Measurements from ENCODE around the gene GNAS-AS1. TPM values are rescaled to one million over a fixed set of nuclear protein-coding genes. Genes with fewer than 3 reads are reported as not detected.

GNAS-AS1 gene
- total RNA-seq, 1 donor, result 0.43 TPM

DNA sequence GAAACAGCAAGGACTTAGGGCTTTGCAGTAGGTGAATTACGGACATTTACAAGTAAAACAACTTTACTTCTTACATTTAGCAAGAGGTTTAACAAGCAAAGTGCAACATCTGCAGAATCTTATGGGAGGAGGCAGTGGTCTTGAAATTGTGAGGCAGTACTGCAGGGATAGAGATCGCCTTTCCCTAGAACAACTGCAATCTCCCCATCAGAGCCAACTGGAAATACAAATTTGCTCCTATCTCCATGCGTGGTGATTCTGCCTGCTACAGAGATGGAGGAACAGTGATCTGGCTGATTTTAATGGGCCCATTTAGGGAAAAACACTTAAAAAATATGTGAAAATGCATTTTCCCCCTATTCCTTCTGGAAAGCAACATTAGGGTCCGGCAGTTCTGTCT lies 27.7 kb upstream of the GNAS-AS1 start:
- H3K4me3 ChIP-seq (ENCODE audit: low read depth, low read length), result no peak overlapping the region
- no peak for DNase-seq (ENCODE audit: low read depth)
- TF ChIP-seq, protein P1, sequence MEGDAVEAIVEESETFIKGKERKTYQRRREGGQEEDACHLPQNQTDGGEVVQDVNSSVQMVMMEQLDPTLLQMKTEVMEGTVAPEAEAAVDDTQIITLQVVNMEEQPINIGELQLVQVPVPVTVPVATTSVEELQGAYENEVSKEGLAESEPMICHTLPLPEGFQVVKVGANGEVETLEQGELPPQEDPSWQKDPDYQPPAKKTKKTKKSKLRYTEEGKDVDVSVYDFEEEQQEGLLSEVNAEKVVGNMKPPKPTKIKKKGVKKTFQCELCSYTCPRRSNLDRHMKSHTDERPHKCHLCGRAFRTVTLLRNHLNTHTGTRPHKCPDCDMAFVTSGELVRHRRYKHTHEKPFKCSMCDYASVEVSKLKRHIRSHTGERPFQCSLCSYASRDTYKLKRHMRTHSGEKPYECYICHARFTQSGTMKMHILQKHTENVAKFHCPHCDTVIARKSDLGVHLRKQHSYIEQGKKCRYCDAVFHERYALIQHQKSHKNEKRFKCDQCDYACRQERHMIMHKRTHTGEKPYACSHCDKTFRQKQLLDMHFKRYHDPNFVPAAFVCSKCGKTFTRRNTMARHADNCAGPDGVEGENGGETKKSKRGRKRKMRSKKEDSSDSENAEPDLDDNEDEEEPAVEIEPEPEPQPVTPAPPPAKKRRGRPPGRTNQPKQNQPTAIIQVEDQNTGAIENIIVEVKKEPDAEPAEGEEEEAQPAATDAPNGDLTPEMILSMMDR (IDR thresholded peaks at IDR 0.05; ENCODE audit: insufficient read depth, low read depth, low read length), result no peak

DNA sequence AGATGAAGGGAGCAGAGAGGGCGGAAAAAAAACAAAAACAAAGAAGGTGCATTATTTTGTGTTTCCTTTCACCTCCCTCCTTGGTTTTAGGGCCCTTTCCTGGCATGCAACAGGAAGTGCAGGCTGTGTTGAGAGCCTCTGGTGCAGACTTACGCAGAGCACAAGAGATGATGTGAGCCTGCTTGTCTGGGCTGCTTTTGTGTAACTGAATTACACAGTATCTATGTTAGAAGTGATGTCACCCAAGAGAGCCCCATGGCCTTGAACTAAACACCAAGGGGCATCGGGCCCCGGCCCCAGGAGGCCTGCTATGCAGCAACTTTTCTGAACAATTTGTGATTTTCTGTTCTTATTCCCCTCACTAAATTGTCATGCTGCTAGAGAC lies 27.3 kb upstream of the GNAS-AS1 start:
- no peak for DNase-seq (ENCODE audit: low read depth)
- TF ChIP-seq, protein P1 (IDR thresholded peaks at IDR 0.05; ENCODE audit: insufficient read depth, low read depth, low read length), result no peak
- no peak overlapping the region for H3K4me3 ChIP-seq (ENCODE audit: low read depth, low read length)

DNA sequence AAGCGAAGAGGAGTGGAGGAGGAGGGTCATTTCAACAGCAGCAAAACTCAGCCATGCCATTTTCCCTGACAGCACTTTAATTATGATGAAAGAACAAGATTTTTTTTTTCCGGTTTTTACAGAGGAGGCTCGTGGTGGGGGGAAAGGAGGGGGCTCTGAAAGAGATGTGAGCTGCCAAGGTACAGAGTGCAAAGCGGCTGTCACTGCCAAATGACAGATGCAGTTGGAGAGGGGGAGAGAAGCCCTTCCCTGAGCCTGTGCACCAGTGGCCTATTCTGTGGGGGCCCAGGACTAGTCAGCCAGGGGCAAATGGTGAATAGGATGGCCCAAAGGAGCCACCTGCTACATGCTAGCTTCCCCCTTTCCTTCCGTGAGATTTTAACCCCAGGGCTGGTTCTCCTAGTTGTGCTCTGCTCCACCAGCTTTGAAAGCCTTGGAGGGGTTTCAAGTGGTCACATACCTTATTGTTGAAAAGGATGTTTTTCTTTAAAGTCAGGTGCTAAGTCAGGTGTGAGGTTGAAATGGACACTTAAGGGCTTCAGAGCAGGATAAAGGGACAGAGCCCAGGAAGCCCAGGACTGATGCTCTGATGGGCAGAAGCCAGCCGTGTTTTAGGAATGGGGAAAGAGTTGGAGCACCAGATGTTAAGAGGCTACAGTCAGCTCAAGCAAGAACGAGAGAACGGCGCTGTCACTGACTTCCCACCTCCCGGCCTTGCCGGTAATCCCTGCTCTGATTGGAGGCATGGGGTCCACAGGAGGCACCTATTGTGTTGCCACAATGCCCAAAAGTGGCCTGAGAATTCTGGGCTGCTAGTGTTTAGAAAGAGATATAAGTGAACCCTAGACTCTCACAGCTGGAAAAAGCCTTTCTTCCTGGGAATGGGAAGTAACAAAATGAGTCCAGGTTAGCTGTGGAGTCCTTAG lies 26.6 kb upstream of the GNAS-AS1 start:
- TF ChIP-seq, protein P1 (IDR thresholded peaks at IDR 0.05; ENCODE audit: insufficient read depth, low read depth, low read length), result no peak
- no peak for DNase-seq (ENCODE audit: low read depth)
- H3K4me3 ChIP-seq (ENCODE audit: low read depth, low read length), result no peak overlapping the region

DNA sequence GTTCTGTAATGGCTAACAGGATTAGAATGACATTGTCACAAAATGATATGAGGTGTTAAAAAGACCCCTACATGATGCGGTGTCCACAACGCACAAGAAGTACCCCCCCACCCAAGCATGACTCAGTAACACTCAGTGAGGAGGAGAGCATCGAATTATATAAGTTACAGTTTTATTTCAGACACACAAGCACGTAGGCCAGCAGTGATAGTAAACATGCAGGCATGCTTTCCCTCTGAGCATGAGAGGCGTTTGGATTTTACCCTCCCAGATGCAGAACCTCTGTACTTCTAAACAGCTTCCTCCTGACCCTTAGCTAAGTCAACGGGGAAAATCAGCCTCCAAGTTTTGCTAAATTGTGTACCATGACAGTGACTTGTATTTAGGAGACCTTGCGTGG lies 25.7 kb upstream of the GNAS-AS1 start:
- no peak for DNase-seq (ENCODE audit: low read depth)
- no peak overlapping the region for H3K4me3 ChIP-seq (ENCODE audit: low read depth, low read length)
- TF ChIP-seq, protein P1 (IDR thresholded peaks at IDR 0.05; ENCODE audit: insufficient read depth, low read depth, low read length), result no peak

DNA sequence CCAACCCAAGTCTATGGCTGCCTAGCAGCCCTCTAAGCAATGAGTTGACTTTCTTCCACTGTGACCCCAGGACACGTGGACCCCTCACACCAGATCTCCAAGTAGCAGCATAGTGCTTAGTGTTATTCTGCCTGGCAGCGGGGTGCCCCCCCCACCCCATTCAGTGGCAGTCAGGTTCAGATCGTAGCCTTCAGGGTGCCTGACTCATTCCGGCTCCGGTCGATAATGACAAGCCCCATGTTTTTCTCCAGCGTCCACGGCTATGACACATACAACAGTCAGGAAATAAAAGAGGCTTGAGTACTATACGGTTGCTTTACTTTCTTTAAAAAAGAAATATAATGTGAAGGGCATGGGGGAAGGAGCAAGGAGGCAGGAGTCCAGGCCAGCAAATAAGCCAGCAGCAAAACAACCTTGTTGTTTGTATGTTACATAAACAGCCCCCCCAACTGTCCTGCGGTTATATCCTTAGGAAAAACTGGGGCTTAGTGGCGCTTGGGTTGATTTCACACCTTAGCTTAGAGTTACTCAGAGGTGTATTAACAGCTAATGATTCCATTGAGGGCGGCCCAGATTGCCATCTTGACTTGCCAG lies 24.9 kb upstream of the GNAS-AS1 start:
- H3K4me3 ChIP-seq (ENCODE audit: low read depth, low read length), result no peak overlapping the region
- TF ChIP-seq, protein P1 (IDR thresholded peaks at IDR 0.05; ENCODE audit: insufficient read depth, low read depth, low read length), result no peak
- DNase-seq (ENCODE audit: low read depth), result no peak

DNA sequence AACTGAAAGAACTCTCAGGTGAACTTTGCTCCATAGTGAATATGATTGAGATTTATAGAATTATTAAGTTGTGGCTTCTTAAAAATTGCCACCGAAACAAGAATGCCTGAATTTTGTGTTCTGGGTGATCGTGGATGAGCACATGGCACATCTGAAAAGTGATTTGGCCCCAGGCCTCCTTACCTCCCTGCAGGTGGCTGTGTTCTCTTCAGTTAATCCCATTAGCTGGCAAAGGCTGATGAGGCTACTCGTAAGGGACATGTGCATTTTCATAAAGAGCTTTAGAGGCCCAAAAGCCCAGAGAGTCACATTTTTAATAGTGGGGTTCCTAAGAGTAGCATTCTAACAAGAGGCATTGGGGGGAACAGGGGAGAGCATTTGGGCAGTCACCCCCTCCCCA lies 24.4 kb upstream of the GNAS-AS1 start:
- TF ChIP-seq, protein P1 (IDR thresholded peaks at IDR 0.05; ENCODE audit: insufficient read depth, low read depth, low read length), result no peak
- H3K4me3 ChIP-seq (ENCODE audit: low read depth, low read length), result no peak overlapping the region
- no peak for DNase-seq (ENCODE audit: low read depth)
